GM19397 (cell line): ENCODE data around the gene PEX12.
"Not testable (repeated sequence)": the region's sequence is repeated elsewhere in the genome, so short reads cannot be mapped to it uniquely, and the experiment has no call there.

Experiments used
- ATAC-seq: cut with Tn5 transposase; IDR thresholded peaks from one replicate; pipeline ENCODE4 v1.9.1; 2021; ENCODE audit warnings: mild to moderate bottlenecking, moderate library complexity; ENCODE audit not compliant: unreplicated experiment

PEX12 gene

GRCh38 chr17:35537601-35538141 lies 40.7 kb downstream of the PEX12 start, which contains the start of gene SLFN12L:
Gene SLFN12L, minus strand, starts transcription at chr17:35537678. Its CDS starts 15,314 bp downstream, at chr17:35522364.
- no peak for ATAC-seq

GRCh38 chr17:35536664-35537171 lies 41.7 kb downstream of the PEX12 start:
- no peak for ATAC-seq

GRCh38 chr17:35535406-35535805 lies 43.0 kb downstream of the PEX12 start:
- not testable (repeated sequence) for ATAC-seq

- ATAC-seq: no peak
Observed at GRCh38 chr17:35534576-35535093, 43.7 kb downstream of the PEX12 start.

- ATAC-seq: no peak
Observed at GRCh38 chr17:35531160-35531559, 47.2 kb downstream of the PEX12 start.

- no peak for ATAC-seq
Observed at GRCh38 chr17:35529866-35530265, 48.5 kb downstream of the PEX12 start.

- ATAC-seq: not testable (repeated sequence)
Observed at GRCh38 chr17:35529326-35529725, 49.0 kb downstream of the PEX12 start.
